ENCODE measurements around the gene ZNF500. TPM values are rescaled to one million over a fixed set of nuclear protein-coding genes. Genes with fewer than 3 reads are reported as not detected.
A peak's percentile ranks its signal among the peaks of the same experiment; 100 is the strongest.
"Not testable (repeated sequence)": the region's sequence is repeated elsewhere in the genome, so short reads cannot be mapped to it uniquely, and the experiment has no call there.

The ZNF500 gene
- total and polyA plus RNA-seq, 8 donors: 12.5 to 20.8 (median 15.2) TPM

DNA sequence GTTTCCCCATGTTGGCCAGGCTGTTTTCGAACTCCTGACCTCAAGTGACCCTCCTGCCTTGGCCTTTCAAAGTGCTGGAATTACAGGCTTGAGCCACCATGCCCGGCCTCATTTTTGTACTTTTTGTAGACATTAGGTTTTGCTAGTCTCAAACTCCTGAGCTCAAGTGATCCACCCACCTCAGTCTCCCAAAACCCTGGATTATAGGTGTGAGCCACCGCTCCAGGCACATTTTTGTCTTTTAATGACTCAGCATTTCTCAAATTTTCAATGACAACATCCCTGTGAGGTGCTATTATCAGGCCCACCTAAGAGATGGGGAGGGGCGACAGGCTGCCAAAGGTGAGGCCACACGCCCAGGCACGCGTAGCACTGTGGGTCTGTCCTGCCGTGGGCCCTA is 20.1 kb upstream of the ZNF500 start:
- Histone ChIP-seq H3K9me3 (no peaks in the 10 kb centered on the region), H3K4me1 (no peaks in the 10 kb centered on the region), H3K27me3 (no peaks in the 10 kb centered on the region), H3K27ac (no peak overlapping the region), H3K36me3 (no peaks in the 10 kb centered on the region), H3K4me3 (no peak overlapping the region)
- DNase-seq (no peak), ATAC-seq (no peak)
- intact Hi-C loops (cut with DNase I): no loop called here
- TF ChIP-seq, protein P1, sequence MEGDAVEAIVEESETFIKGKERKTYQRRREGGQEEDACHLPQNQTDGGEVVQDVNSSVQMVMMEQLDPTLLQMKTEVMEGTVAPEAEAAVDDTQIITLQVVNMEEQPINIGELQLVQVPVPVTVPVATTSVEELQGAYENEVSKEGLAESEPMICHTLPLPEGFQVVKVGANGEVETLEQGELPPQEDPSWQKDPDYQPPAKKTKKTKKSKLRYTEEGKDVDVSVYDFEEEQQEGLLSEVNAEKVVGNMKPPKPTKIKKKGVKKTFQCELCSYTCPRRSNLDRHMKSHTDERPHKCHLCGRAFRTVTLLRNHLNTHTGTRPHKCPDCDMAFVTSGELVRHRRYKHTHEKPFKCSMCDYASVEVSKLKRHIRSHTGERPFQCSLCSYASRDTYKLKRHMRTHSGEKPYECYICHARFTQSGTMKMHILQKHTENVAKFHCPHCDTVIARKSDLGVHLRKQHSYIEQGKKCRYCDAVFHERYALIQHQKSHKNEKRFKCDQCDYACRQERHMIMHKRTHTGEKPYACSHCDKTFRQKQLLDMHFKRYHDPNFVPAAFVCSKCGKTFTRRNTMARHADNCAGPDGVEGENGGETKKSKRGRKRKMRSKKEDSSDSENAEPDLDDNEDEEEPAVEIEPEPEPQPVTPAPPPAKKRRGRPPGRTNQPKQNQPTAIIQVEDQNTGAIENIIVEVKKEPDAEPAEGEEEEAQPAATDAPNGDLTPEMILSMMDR (IDR thresholded peaks at IDR 0.05): no peak

DNA sequence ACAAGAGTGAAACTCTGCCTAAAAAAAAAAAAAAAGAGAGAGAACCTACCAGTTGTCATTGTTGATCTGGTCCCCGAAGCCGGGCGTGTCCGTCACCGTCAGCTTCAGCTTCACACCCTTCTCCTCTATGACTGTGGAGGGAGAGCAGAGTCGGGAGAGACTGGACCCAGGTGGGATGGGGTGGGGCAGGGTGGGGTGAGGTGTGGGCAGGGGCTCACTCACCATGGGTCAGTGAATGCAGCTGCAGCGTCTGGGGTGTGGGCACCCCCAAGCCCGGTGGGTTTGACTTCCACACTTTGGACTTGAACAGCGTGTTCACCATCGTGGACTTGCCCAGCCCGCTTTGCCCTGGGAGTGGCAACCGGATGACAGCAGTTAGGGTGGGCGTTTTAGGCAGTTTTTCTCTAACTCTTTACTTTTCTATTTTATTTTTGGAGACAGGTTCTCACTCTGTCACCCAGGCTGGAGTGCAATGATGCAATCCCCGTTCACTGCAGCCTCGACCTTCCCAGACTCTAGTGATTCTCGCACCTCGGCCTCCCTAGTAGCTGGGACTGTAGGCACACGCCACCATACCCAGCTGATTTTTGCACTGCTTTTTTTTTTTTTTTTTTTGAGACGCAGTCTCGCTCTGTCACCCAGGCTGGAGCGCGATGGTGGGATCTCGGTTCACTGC is 18.9 kb upstream of the ZNF500 start:
- Histone ChIP-seq H3K4me3 (no peak overlapping the region), H3K27ac (no peak overlapping the region), H3K4me1 (no peaks in the 10 kb centered on the region), H3K36me3 (no peaks in the 10 kb centered on the region), H3K9me3 (no peaks in the 10 kb centered on the region), H3K27me3 (no peaks in the 10 kb centered on the region)
- intact Hi-C loops (cut with DNase I): no loop called here
- TF ChIP-seq, protein P1 (IDR thresholded peaks at IDR 0.05): no peak
- DNase-seq: peak in 1 of 4 donors; percentile 57
- no peak for ATAC-seq

DNA sequence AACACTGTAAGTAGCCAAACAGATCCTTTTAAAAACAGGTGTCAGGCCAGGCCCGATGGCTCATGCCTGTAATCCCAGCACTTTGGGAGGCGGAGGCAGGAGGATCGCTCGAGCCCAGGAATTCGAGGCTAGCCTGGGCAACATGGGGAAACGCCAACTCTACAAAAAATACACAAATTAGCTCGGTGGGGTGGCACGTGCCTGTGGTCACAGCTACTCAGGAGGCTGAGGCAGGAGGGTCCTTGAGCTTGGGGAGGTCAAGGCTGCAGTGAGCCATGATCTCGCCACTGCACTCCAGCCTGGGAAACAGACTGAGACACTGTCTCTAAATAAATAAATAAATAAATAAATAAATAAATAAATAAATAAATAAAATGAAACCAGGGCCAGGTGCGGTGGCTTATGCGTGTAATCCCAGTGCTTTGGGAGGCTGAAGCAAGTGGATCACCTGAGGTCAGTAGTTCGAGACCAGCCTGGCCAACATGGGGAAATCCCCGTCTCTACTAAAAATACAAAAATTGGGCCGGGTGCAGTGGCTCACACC is 17.6 kb upstream of the ZNF500 start:
- H3K9me3 ChIP-seq; H3K27me3 ChIP-seq; H3K4me3 ChIP-seq; intact Hi-C loops (cut with DNase I); H3K27ac ChIP-seq; H3K36me3 ChIP-seq; H3K4me1 ChIP-seq; ATAC-seq: not testable (repeated sequence)
- DNase-seq: peak in 1 of 4 donors; percentile 37

DNA sequence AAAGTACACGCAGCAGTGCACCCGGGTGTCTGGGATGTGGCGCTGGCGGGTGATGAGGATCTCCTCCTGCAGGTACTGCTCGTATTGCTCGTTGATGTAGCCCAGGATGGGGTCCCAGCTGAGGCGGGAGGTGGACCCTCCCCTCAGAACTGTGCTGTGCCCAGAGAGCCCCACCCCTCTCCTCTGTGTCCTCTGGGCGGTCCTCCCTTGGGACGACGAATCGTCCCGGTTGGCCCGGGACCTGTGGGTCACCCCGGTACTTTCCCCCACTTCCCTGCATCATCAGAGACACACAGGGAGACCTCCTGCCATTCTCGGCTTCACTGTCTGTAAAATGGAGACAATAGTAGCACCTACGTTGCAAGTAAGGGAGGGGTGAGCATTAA is 17.0 kb upstream of the ZNF500 start:
- Histone ChIP-seq H3K9me3 (no peaks in the 10 kb centered on the region), H3K27me3 (no peaks in the 10 kb centered on the region), H3K4me3 (no peak overlapping the region), H3K36me3 (no peaks in the 10 kb centered on the region), H3K4me1 (no peaks in the 10 kb centered on the region), H3K27ac (no peak overlapping the region)
- TF ChIP-seq, protein P1 (IDR thresholded peaks at IDR 0.05): no peak
- ATAC-seq (no peak), DNase-seq (peak in 1 of 4 donors; percentile 54)
- intact Hi-C loops (cut with DNase I): no loop called here

DNA sequence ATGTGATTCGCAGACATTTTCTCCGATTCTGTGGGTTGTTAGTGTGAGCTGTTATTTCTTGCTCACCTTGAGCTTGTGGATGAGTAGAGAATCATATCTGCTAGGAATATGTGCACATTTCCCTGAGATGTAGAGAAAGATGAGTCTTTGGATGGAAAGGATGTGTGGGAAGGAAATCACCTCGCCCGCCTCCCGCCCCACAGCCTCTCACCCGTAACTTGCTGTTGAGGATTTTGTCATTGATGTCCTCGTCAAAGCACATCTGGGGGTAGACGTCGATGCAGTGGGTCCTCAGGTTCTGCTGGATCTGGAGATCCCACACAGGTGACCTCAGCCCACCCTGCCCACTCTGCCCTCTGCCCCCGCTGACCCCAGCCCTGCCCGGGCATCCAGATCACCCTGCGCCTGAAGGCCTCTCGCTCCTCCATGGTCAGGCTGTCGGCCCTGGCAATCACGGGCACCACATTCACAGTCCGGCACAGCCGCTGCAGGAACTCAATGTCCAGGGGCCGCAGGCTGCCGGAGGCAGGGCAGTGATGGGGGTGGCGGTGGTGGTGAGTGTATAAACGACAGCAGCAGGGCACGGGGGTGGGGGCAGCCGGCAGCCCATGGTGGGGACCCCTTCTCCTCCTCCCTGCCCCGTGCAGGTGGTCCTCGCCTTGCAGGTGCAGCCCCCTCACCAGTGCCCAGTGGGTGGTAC is 16.4 kb upstream of the ZNF500 start:
- no peak overlapping the region for H3K27ac ChIP-seq
- no peaks in the 10 kb centered on the region for H3K36me3 ChIP-seq
- no peak for DNase-seq
- no peak overlapping the region for H3K4me3 ChIP-seq
- intact Hi-C loops (cut with DNase I): no loop called here
- no peaks in the 10 kb centered on the region for H3K4me1 ChIP-seq
- no peaks in the 10 kb centered on the region for H3K27me3 ChIP-seq
- TF ChIP-seq, protein P1 (IDR thresholded peaks at IDR 0.05): no peak
- H3K9me3 ChIP-seq: no peaks in the 10 kb centered on the region
- ATAC-seq: no peak
